Body of pancreas (tissue), 4 donors: ENCODE measurements around the gene CGNL1. TPM values are rescaled to one million over a fixed set of nuclear protein-coding genes. Genes with fewer than 3 reads are reported as not detected.

Experiments
- ATAC-seq: fragments of 150-250 bp; one replicate; pipeline ENCODE4 v1.9.1; 2016
- DNase-seq, 4 donors: peaks; one replicate each; pipeline ENCODE4 v3.0.0-alpha.2; 2019
- H3K27ac ChIP-seq, 4 donors: fragments of 200-600 bp; sonication (generic); 1 replicate in 3 of 4; 2 replicates in 1 of 4; pipeline versions ENCODE4 v1.5.1 to v1.6.1; 2016 to 2019; ENCODE audit warnings: mild to moderate bottlenecking in 1 of 4, mixed read lengths in 1 of 4, moderate library complexity in 1 of 4
- H3K27me3 ChIP-seq, 2 donors: fragments of 200-600 bp; sonication (generic); one replicate each; pipeline ENCODE4 v1.6.0; 2016; ENCODE audit warnings: mild to moderate bottlenecking in 1 of 2
- H3K36me3 ChIP-seq, 2 donors: fragments of 200-600 bp; sonication (generic); replicated peaks in 1 of 2; 2 replicates each; pipeline ENCODE4 v1.5.1; 2016; ENCODE audit warnings: low read depth in 2 of 2; ENCODE audit not compliant: insufficient read depth in 1 of 2
- H3K4me1 ChIP-seq: fragments of 200-600 bp; sonication (generic); one replicate; pipeline ENCODE4 v1.6.0; 2016
- H3K4me3 ChIP-seq, 2 donors: fragments of 200-600 bp; sonication (generic); 1 replicate in 1 of 2; 2 replicates in 1 of 2; pipeline ENCODE4 v1.5.1; 2016 to 2019
- H3K9me3 ChIP-seq, 3 donors: fragments of 200-600 bp; sonication (generic); 1 replicate in 2 of 3; 2 replicates in 1 of 3; pipeline ENCODE4 v1.5.1; 2016
- CTCF ChIP-seq, 7 experiments: fragments of 450-650 bp in 4 of 7; fragments of 200-600 bp in 3 of 7; sonication (generic) in 3 of 7; IDR thresholded peaks; one replicate each; pipeline ENCODE4 v1.5.1; 2016 to 2019; ENCODE audit warnings: antibody characterized with exemption in 7 of 7
- POLR2A ChIP-seq, 3 donors: fragments of 450-650 bp; IDR thresholded peaks; one replicate each; pipeline ENCODE4 v1.6.1; 2016; ENCODE audit warnings: antibody characterized with exemption in 3 of 3, mild to moderate bottlenecking in 2 of 3
- WGBS, 2 donors: methylation state at CpG; one replicate each; pipeline ENCODE4 v1.1.5; 2017; 5-methylcytosine and 5-hydroxymethylcytosine counted together
- intact Hi-C: fragments of 100-400 bp; cut with DNase I; formaldehyde crosslinking; loops from one replicate; pipeline ENCODE4 v1.15.1; 2023
- total RNA-seq, 2 donors: library from RNA; depleted of rRNA; stranded (reverse); fragments of >200 nt; gene quantifications; one replicate each; pipeline ENCODE4 v1.1.0, GENCODE V29; 2016

Gene CGNL1
- total RNA-seq, 2 donors from 2014 or later, result 24.7 to 30.6 TPM

- intact Hi-C loops, result no loop called here
Measured at GRCh38 chr15:57468486-57468885, 92.2 kb downstream of the CGNL1 start.

GRCh38 chr15:57470543-57470942, 94.2 kb downstream of the CGNL1 start:
- WGBS, 2 donors, result 92 to 93% methylated on average over 3 of the region's 3 CpGs
- intact Hi-C loops, result no loop called here
- TF ChIP-seq CTCF (IDR thresholded peaks at IDR 0.05) (no peak), POLR2A (IDR thresholded peaks at IDR 0.05) (no peak)
- H3K36me3 ChIP-seq, result no peaks in the 10 kb centered on the region
- DNase-seq (no peak), ATAC-seq (no peak)
- H3K4me1 ChIP-seq, result peaks cover 16% of the 10 kb centered on the region
- no peaks in the 10 kb centered on the region for H3K9me3 ChIP-seq
- no peaks in the 10 kb centered on the region for H3K27me3 ChIP-seq
- no peak overlapping the region for H3K27ac ChIP-seq
- H3K4me3 ChIP-seq, result no peak overlapping the region

More at GRCh38 chr15:57468486-57468885, 92.2 kb downstream of the CGNL1 start:
- Histone ChIP-seq H3K9me3 (no peaks in the 10 kb centered on the region), H3K4me1 (no peaks in the 10 kb centered on the region), H3K27ac (no peak overlapping the region), H3K36me3 (no peaks in the 10 kb centered on the region), H3K27me3 (no peaks in the 10 kb centered on the region), H3K4me3 (no peak overlapping the region)
- 71 to 77% methylated on average over 4 of the region's 4 CpGs for WGBS, 2 donors
- DNase-seq (no peak), ATAC-seq (no peak)
- TF ChIP-seq CTCF (IDR thresholded peaks at IDR 0.05), result no peak
- no peak for TF ChIP-seq POLR2A (IDR thresholded peaks at IDR 0.05)

- intact Hi-C loops, result no loop called here
Measured at GRCh38 chr15:57472861-57473260, 96.6 kb downstream of the CGNL1 start.

GRCh38 chr15:57476533-57476975, 100.2 kb downstream of the CGNL1 start:
- WGBS, 2 donors, result 36 to 37% methylated on average over 5 of the region's 5 CpGs
- Histone ChIP-seq H3K4me1 (peaks cover 67% of the 10 kb centered on the region), H3K4me3 (no peak overlapping the region), H3K36me3 (no peaks in the 10 kb centered on the region), H3K9me3 (no peaks in the 10 kb centered on the region), H3K27me3 (no peaks in the 10 kb centered on the region), H3K27ac (peak overlapping the region; percentile 59 to 92 (median 84))
- TF ChIP-seq POLR2A (IDR thresholded peaks at IDR 0.05) (no peak), CTCF (IDR thresholded peaks at IDR 0.05) (no peak)
- intact Hi-C loops, result no loop called here
- DNase-seq (no peak), ATAC-seq (no peak)

More at GRCh38 chr15:57472861-57473260, 96.6 kb downstream of the CGNL1 start:
- H3K36me3 ChIP-seq, result no peaks in the 10 kb centered on the region
- no peak overlapping the region for H3K4me3 ChIP-seq
- no peak for DNase-seq
- no peak overlapping the region for H3K27ac ChIP-seq
- ATAC-seq, result no peak
- H3K27me3 ChIP-seq, result no peaks in the 10 kb centered on the region
- H3K4me1 ChIP-seq, result peaks cover 39% of the 10 kb centered on the region
- no peaks in the 10 kb centered on the region for H3K9me3 ChIP-seq
- WGBS, 2 donors, result 91 to 94% methylated on average over 2 of the region's 2 CpGs
- TF ChIP-seq POLR2A (IDR thresholded peaks at IDR 0.05), result no peak
- TF ChIP-seq CTCF (IDR thresholded peaks at IDR 0.05), result no peak
